Mucosa of descending colon (tissue), 3 donors: ENCODE data around the gene MVB12A. TPM values are rescaled to one million over a fixed set of nuclear protein-coding genes. Genes with fewer than 3 reads are reported as not detected.

Experiments used
- ATAC-seq: fragments of 200-7000 bp; cut with Tn5 transposase; one replicate; pipeline ENCODE4 v1.9.1; 2020; ENCODE audit warnings: mild to moderate bottlenecking, moderate library complexity
- DNase-seq, 3 donors: peaks; one replicate each; pipeline ENCODE4 v3.0.0-alpha.2; 2020
- H3K36me3 ChIP-seq: fragments of 200-600 bp; one replicate; pipeline ENCODE4 v1.8.0; 2021; ENCODE audit warnings: low read depth, mild to moderate bottlenecking
- H3K4me1 ChIP-seq: fragments of 200-600 bp; one replicate; pipeline ENCODE4 v1.8.0; 2021; ENCODE audit warnings: low read depth, mild to moderate bottlenecking
- H3K4me3 ChIP-seq: fragments of 200-600 bp; one replicate; pipeline ENCODE4 v1.8.0; 2021; ENCODE audit warnings: mild to moderate bottlenecking
- H3K9me3 ChIP-seq: fragments of 200-600 bp; one replicate; pipeline ENCODE4 v1.8.0; 2021; ENCODE audit warnings: mild to moderate bottlenecking
- intact Hi-C, 2 donors: fragments of 100-400 bp; cut with DNase I in 1 of 2; cut with micrococcal nuclease in 1 of 2; formaldehyde crosslinking; loops; one replicate each; pipeline versions ENCODE4 v1.11.0 to v1.11.1; 2022; cut with DNase I, micrococcal nuclease
- total RNA-seq, 3 donors: library from RNA; stranded (reverse); fragmentation: NEBNext Ultra II Directional in 2 of 3; extraction: Animal tissue kit (Norgen Biotek cat#: 25700) in 2 of 3; gene quantifications; one replicate each; pipeline versions ENCODE4 v1.2.1 to v1.2.4, GENCODE V29; 2021 to 2023
- TF ChIP-seq, protein P1 (sequence below): fragments of 200-600 bp; IDR thresholded peaks from one replicate; pipeline ENCODE4 v1.8.0; 2022; ENCODE audit warnings: antibody characterized with exemption, mild to moderate bottlenecking
- donor health status: DM: no; HTN: no; CAD: no; lungs with moderate emphysema.
- donor health status: DM: no; HTN: no; CAD: no.
- donor health status: DM: no; HTN: yes; CAD: no.

Gene MVB12A
- total RNA-seq, 3 donors from 2014 or later = 42.7 to 53.3 (median 52.1) TPM

DNA sequence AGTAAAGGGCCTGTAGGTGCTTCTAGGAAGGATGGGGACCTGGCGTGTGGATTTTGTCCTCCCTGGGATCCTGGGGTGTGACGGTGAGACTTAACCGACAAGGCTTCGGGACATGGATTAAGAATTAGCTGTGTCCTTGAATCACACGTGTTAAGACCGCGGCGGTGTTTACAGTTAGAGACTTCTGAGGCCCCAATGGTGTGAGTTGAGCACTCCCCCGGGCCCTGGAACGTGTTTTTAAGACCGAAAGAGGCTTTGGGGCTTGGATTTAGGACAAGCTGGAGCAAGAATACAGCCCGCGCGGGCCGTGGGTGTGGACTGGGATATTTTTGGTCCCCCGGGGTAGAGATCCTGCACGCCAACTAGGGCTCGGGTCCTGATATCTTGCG is 49.2 kb downstream of the MVB12A start:
- ATAC-seq (no peak), DNase-seq (no peak)
- intact Hi-C loops = loop anchor here in 1 of 2 donors (10.0 kb wide), 1 partner anchor 74 kb away; the partner anchor contains the start of gene CCDC194
- no peaks in the 10 kb centered on the region for H3K36me3 ChIP-seq
- no peaks in the 10 kb centered on the region for H3K4me1 ChIP-seq
- H3K9me3 ChIP-seq = no peaks in the 10 kb centered on the region
- H3K4me3 ChIP-seq = no peak overlapping the region
- TF ChIP-seq, protein P1, sequence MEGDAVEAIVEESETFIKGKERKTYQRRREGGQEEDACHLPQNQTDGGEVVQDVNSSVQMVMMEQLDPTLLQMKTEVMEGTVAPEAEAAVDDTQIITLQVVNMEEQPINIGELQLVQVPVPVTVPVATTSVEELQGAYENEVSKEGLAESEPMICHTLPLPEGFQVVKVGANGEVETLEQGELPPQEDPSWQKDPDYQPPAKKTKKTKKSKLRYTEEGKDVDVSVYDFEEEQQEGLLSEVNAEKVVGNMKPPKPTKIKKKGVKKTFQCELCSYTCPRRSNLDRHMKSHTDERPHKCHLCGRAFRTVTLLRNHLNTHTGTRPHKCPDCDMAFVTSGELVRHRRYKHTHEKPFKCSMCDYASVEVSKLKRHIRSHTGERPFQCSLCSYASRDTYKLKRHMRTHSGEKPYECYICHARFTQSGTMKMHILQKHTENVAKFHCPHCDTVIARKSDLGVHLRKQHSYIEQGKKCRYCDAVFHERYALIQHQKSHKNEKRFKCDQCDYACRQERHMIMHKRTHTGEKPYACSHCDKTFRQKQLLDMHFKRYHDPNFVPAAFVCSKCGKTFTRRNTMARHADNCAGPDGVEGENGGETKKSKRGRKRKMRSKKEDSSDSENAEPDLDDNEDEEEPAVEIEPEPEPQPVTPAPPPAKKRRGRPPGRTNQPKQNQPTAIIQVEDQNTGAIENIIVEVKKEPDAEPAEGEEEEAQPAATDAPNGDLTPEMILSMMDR = no peak

DNA sequence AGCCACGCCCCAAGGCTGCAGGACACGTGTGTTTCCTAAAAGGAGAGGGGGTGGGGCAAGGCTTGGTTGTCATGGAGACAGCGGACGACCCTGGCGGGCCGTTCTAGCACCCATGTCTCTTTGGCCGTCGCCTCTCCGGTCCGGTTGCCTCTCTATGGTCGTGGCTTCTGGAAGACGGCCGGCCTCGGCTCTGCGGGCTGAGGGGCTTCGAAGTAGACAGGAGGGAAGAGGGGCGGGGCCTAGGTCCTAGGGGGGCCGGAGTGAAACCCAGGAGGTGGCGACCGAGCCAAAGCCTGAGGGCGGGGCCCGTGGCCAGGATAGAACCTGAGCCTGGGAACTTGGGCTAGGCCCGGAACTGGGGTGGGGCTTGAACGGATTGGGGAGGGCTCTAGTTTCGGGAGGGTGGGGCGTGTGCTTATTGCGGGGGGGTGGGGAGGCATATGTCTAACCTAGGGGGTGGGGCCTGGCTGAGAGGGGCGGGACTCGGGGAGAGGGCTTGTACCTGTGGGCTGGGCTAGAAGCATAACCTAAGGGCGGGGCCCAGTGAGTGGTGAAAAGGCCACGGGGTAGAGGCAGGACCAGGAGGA is 49.7 kb downstream of the MVB12A start:
- Histone ChIP-seq H3K4me3 (peak overlapping the region; percentile 38), H3K9me3 (no peaks in the 10 kb centered on the region), H3K4me1 (no peaks in the 10 kb centered on the region), H3K36me3 (no peaks in the 10 kb centered on the region)
- peak; percentile 97 to 99 (median 99) for DNase-seq
- TF ChIP-seq, protein P1 = no peak
- ATAC-seq = peak; percentile 89
- intact Hi-C loops = loop anchor here in 1 of 2 donors (10.0 kb wide), 1 partner anchor 75 kb away; the partner anchor contains the start of gene CCDC194

DNA sequence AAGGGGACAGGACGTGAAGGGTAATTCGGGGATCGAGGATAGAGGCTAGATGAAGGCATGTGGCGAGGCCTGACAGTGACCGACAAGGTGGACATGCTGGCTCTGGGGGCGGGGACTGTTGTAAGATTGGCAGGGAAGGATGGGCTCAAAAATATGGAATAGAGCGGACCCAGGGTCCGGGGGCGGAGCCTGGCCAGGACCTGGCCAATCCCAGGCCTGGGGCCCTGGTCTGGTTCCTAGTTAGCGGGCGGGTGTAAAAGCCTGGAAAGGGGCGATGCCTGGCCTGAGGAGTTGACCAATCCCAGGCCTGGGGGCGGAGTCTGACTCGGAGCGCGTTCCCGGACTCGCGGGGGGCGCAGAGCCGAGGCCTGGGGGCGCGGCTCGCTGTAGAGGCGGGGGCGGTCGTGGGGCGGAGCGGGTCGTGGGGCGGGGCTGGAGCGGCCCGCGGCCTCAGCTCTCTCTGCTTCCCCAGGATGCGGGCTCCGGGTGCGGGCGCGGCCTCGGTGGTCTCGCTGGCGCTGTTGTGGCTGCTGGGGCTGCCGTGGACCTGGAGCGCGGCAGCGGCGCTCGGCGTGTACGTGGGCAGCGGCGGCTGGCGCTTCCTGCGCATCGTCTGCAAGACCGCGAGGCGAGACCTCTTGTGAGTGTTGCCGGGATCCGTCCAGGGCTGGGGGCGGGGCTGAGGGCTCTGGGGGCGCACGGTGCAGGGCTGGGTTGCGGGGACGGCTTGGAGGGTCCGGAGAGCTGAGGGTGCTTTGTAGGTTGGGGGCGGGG is 50.4 kb downstream of the MVB12A start, which contains the start of gene SLC27A1:
SLC27A1 (plus strand) TSS at position 457 of the 774 bp plus-strand sequence; CDS start at position 474, 17 bp downstream.
- DNase-seq = peak; percentile 97 to 98 (median 97)
- TF ChIP-seq, protein P1 = no peak
- intact Hi-C loops = no loop called here
- Histone ChIP-seq H3K4me1 (no peaks in the 10 kb centered on the region), H3K36me3 (no peaks in the 10 kb centered on the region), H3K4me3 (peak within 1 kb of the TSS; percentile 38), H3K9me3 (no peaks in the 10 kb centered on the region)
- peak; percentile 91 for ATAC-seq

DNA sequence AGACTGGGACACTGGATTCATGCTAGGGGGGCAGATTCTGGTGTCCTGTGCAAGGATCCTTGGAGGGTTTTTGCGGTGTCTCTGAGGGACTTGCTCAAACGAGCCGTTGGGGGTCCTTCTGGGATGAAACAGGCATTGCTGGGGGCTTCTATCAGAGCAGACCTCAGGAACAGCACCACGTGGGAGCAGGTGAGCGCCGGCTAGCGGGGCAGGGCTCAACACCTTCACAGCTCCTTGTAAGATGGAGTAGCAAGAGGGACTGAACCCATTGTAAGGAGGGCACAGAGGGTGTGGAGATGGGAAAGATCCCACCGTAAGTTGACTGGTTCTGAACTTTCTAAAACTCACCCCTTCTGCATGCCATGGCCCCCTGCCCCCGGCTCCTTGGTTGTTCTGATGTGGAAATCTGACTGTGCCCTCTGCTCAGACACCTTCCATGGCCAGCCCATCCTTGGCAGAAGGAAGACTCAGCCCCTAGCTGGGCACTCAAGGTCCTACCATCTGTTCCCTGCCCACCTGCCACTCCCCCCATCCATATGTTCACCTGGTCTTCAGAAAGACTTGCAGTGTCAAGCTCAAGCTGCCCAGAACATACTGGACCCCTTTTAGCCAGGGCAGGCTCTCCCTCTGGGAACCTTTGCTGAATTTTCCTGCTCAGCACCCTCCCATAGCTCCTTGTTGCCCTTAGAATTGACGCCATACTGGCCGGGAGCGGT is 51.7 kb downstream of the MVB12A start:
- Histone ChIP-seq H3K4me1 (no peaks in the 10 kb centered on the region), H3K36me3 (no peaks in the 10 kb centered on the region), H3K9me3 (no peaks in the 10 kb centered on the region), H3K4me3 (no peak overlapping the region)
- no peak for ATAC-seq
- TF ChIP-seq, protein P1 = no peak
- DNase-seq = peak in 1 of 3 donors; percentile 39
- intact Hi-C loops = no loop called here

DNA sequence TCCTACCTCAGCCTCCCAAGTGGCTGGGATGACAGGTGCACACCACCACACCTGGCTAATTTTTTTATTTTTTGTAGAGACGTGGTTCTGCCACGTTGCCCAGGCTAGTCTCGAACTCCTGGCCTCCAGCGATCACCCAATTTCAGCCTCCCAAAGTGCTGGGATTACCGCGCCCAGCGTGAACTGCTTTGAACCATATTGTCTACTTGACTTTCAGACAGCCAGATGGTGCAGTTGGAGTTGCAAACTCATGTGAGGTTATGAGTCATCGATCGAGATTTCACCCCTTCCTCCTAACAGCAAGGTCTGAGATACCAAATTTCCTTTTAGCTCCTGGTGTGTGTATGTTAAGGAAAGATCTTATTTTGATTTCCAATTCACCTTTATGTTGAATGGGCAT is 53.2 kb downstream of the MVB12A start:
- DNase-seq (no peak), ATAC-seq (no peak)
- no peaks in the 10 kb centered on the region for H3K4me1 ChIP-seq
- intact Hi-C loops = no loop called here
- H3K9me3 ChIP-seq = no peaks in the 10 kb centered on the region
- H3K36me3 ChIP-seq = no peaks in the 10 kb centered on the region
- H3K4me3 ChIP-seq = no peak overlapping the region
- TF ChIP-seq, protein P1 = no peak

Other genes with a start within 250 kb of the MVB12A start
- 10 to 100 TPM; 17.4 to 31.2 (median 28.0) TPM for gene USE1, start 204.7 kb upstream of the MVB12A start, total RNA-seq
- 100 to 1,000 TPM in 1 of 3 donors, 10 to 100 TPM in 2; 38.1 to 105 (median 58.4) TPM for gene OCEL1, start 193.8 kb upstream of the MVB12A start, total RNA-seq
- gene NR2F6, start 174.1 kb upstream of the MVB12A start, total RNA-seq = 100 to 1,000 TPM; 103 to 157 (median 140) TPM
- gene USHBP1, start 155.3 kb upstream of the MVB12A start, total RNA-seq = 1 to 10 TPM in 2 of 3 donors, under 1 TPM in 1; 0.52 to 2.6 (median 2.2) TPM
- 10 to 100 TPM; 64.6 to 80.3 (median 76.2) TPM for gene BABAM1, start 152.6 kb upstream of the MVB12A start, total RNA-seq
- gene ANKLE1, start 138.1 kb upstream of the MVB12A start, total RNA-seq = 1 to 10 TPM in 1 of 3 donors, under 1 TPM in 2; 0.23 to 1.9 (median 0.80) TPM
- gene ABHD8, start 116.6 kb upstream of the MVB12A start, total RNA-seq = 10 to 100 TPM in 1 of 3 donors, 1 to 10 TPM in 2; 3.0 to 18.0 (median 4.5) TPM
- 100 to 1,000 TPM; 124 to 148 (median 145) TPM for gene MRPL34, start 114.2 kb upstream of the MVB12A start, total RNA-seq
- 10 to 100 TPM; 38.3 to 51.4 (median 48.3) TPM for gene DDA1, start 110.5 kb upstream of the MVB12A start, total RNA-seq
- gene ANO8, start 85.2 kb upstream of the MVB12A start, total RNA-seq = 1 to 10 TPM; 7.1 to 9.4 (median 8.6) TPM
- gene GTPBP3, start 82.5 kb upstream of the MVB12A start, total RNA-seq = 10 to 100 TPM; 16.1 to 24.3 (median 16.8) TPM
- 10 to 100 TPM; 22.2 to 42.2 (median 32.8) TPM for gene PLVAP, start 42.7 kb upstream of the MVB12A start, total RNA-seq
- under 1 TPM in 2 of 3 donors, not detected in 1; 0.53 to 0.54 TPM for gene CCDC194, start 25.9 kb upstream of the MVB12A start, total RNA-seq
- 10 to 100 TPM in 2 of 3 donors, 1 to 10 TPM in 1; 9.7 to 72.6 (median 28.2) TPM for gene BST2, start 14.4 kb upstream of the MVB12A start, total RNA-seq
- gene TMEM221, start 28.6 kb downstream of the MVB12A start, total RNA-seq = under 1 TPM in 2 of 3 donors, not detected in 1; 0.34 to 0.51 TPM
- gene NXNL1, start 40.9 kb downstream of the MVB12A start, total RNA-seq = not detected
- 10 to 100 TPM in 1 of 3 donors, 1 to 10 TPM in 2; 5.7 to 17.2 (median 6.2) TPM for gene SLC27A1, start 50.5 kb downstream of the MVB12A start, total RNA-seq
- 100 to 1,000 TPM in 1 of 3 donors, 10 to 100 TPM in 2; 62.3 to 103 (median 77.7) TPM for gene PGLS, start 91.6 kb downstream of the MVB12A start, total RNA-seq
- gene COLGALT1, start 135.6 kb downstream of the MVB12A start, total RNA-seq = 10 to 100 TPM; 50.1 to 71.0 (median 50.8) TPM